Gastroesophageal sphincter (tissue), 4 donors: Measurements from ENCODE around the gene GDF15. TPM values are rescaled to one million over a fixed set of nuclear protein-coding genes. Genes with fewer than 3 reads are reported as not detected.

ENCODE experiments used
- ATAC-seq: fragments of 150-250 bp; one replicate; pipeline ENCODE4 v1.9.1; 2016; ENCODE audit warnings: mild to moderate bottlenecking, moderate library complexity
- H3K27ac ChIP-seq, 4 donors: fragments of 200-600 bp; sonication (generic) in 3 of 4; 1 replicate in 3 of 4; 2 replicates in 1 of 4; pipeline ENCODE4 v1.5.1; 2016 to 2019
- H3K27me3 ChIP-seq: fragments of 200-600 bp; sonication (generic); one replicate; pipeline ENCODE4 v1.5.1; 2019
- H3K36me3 ChIP-seq, 2 donors: fragments of 200-600 bp; sonication (generic); one replicate each; pipeline ENCODE4 v1.5.1; 2019; ENCODE audit warnings: control low read depth in 1 of 2
- H3K4me1 ChIP-seq, 3 donors: fragments of 200-600 bp; sonication (generic); 1 replicate in 2 of 3; 2 replicates in 1 of 3; pipeline ENCODE4 v1.5.1; 2016 to 2019; ENCODE audit warnings: control low read depth in 2 of 3
- H3K4me3 ChIP-seq, 2 donors: fragments of 200-600 bp; sonication (generic); one replicate each; pipeline ENCODE4 v1.5.1; 2019; ENCODE audit warnings: mild to moderate bottlenecking in 1 of 2, moderate library complexity in 1 of 2
- H3K9me3 ChIP-seq, 3 donors: fragments of 200-600 bp; sonication (generic); one replicate each; pipeline ENCODE4 v1.5.1; 2017 to 2019; ENCODE audit warnings: control low read depth in 2 of 3
- CTCF ChIP-seq, 4 experiments: fragments of 200-600 bp in 2 of 4; fragments of 450-650 bp in 2 of 4; sonication (generic) in 1 of 4; IDR thresholded peaks; one replicate each; pipeline ENCODE4 v1.5.1; 2017 to 2019; ENCODE audit warnings: antibody characterized with exemption in 4 of 4, mild to moderate bottlenecking in 2 of 4, moderate library complexity in 2 of 4
- EP300 ChIP-seq: sonication (generic); formaldehyde crosslinking; IDR thresholded peaks from one replicate; pipeline ENCODE4 v1.6.1; 2017; ENCODE audit warnings: antibody characterized with exemption, mild to moderate bottlenecking
- POLR2A ChIP-seq, 2 donors: fragments of 450-650 bp; IDR thresholded peaks; one replicate each; pipeline ENCODE4 v1.6.1; 2017; ENCODE audit warnings: antibody characterized with exemption in 2 of 2, mild to moderate bottlenecking in 2 of 2, moderate library complexity in 1 of 2
- POLR2AphosphoS5 ChIP-seq: sonication (generic); formaldehyde crosslinking; IDR thresholded peaks from one replicate; pipeline ENCODE4 v1.6.1; 2017; ENCODE audit warnings: antibody characterized with exemption
- WGBS, 2 donors: methylation state at CpG; one replicate each; pipeline ENCODE4 v1.1.5; 2018; ENCODE audit warnings: low coverage in 1 of 2; 5-methylcytosine and 5-hydroxymethylcytosine counted together
- total RNA-seq, 4 donors: library from RNA; depleted of rRNA; stranded (reverse); fragments of >200 nt; gene quantifications; one replicate each; pipeline ENCODE4 v1.1.0, GENCODE V29; 2016

The GDF15 gene
- total RNA-seq, 4 donors from 2014 or later: 0.62 to 3.7 (median 3.0) TPM

GRCh38 chr19:18393836-18394235 is 7.9 kb downstream of the GDF15 start:
- H3K4me1 ChIP-seq: peaks cover 0 to 11% (median 0%) of the 10 kb centered on the region in 3 donors
- H3K4me3 ChIP-seq: peak overlapping the region in 1 of 2 donors; percentile 18
- 60 to 74% methylated on average over 7 of the region's 7 CpGs for WGBS, 2 donors
- ATAC-seq: no peak
- H3K27ac ChIP-seq: peak overlapping the region in 1 of 4 donors; percentile 43
- H3K36me3 ChIP-seq: no peaks in the 10 kb centered on the region
- no peak for TF ChIP-seq POLR2A (IDR thresholded peaks at IDR 0.05)
- no peak for TF ChIP-seq CTCF (IDR thresholded peaks at IDR 0.05)
- H3K9me3 ChIP-seq: no peaks in the 10 kb centered on the region
- peaks cover 29% of the 10 kb centered on the region for H3K27me3 ChIP-seq

- Histone ChIP-seq H3K4me3 (peak overlapping the region in 1 of 2 donors; percentile 38), H3K27me3 (peaks cover 29% of the 10 kb centered on the region), H3K9me3 (no peaks in the 10 kb centered on the region), H3K36me3 (no peaks in the 10 kb centered on the region), H3K4me1 (peaks cover 0 to 8% (median 0%) of the 10 kb centered on the region in 3 donors), H3K27ac (no peak overlapping the region)
- TF ChIP-seq EP300 (no peak), POLR2A (IDR thresholded peaks at IDR 0.05) (no peak), POLR2AphosphoS5 (no peak)
- WGBS, 2 donors: 0% methylated on average over 1 of the region's 37 CpGs; no CpG with 5 or more reads in 1 of the 2 donors
- ATAC-seq: no peak
These were observed 10.7 kb downstream of the GDF15 start for GRCh38 chr19:18396471-18397241.

GRCh38 chr19:18397242-18398202 is 11.6 kb downstream of the GDF15 start, which contains the start of gene LRRC25:
LRRC25 (minus strand) TSS chr19:18397622; CDS start chr19:18396963, 659 bp downstream.
- Histone ChIP-seq H3K27me3 (peaks cover 29% of the 10 kb centered on the region), H3K27ac (peak within 1 kb of the TSS in 1 of 4 donors; percentile 53), H3K4me1 (peaks cover 0 to 8% (median 0%) of the 10 kb centered on the region in 3 donors), H3K36me3 (no peaks in the 10 kb centered on the region), H3K9me3 (no peaks in the 10 kb centered on the region), H3K4me3 (peak within 1 kb of the TSS in 1 of 2 donors; percentile 38)
- TF ChIP-seq CTCF (IDR thresholded peaks at IDR 0.05) (no peak), POLR2AphosphoS5 (no peak), EP300 (no peak), POLR2A (IDR thresholded peaks at IDR 0.05) (peak; percentile 43 to 47)
- 20% methylated on average over 10 of the region's 33 CpGs; no CpG with 5 or more reads in 1 of the 2 donors for WGBS, 2 donors
- peak; percentile 56 for ATAC-seq

GRCh38 chr19:18399008-18399407 is 13.1 kb downstream of the GDF15 start:
- ATAC-seq: peak; percentile 52
- no peak overlapping the region for H3K4me3 ChIP-seq

More at GRCh38 chr19:18399008-18399407, 13.1 kb downstream of the GDF15 start:
- Histone ChIP-seq H3K27me3 (peaks cover 29% of the 10 kb centered on the region), H3K27ac (no peak overlapping the region), H3K9me3 (no peaks in the 10 kb centered on the region), H3K4me1 (peaks cover 0 to 8% (median 0%) of the 10 kb centered on the region in 3 donors), H3K36me3 (no peaks in the 10 kb centered on the region)
- 31% methylated on average over 6 of the region's 6 CpGs; no CpG with 5 or more reads in 1 of the 2 donors for WGBS, 2 donors
- TF ChIP-seq POLR2AphosphoS5 (peak; percentile 74), CTCF (IDR thresholded peaks at IDR 0.05) (no peak)
